K562 (cell line): ENCODE results near the gene LY6G6F. TPM values are rescaled to one million over a fixed set of nuclear protein-coding genes. Genes with fewer than 3 reads are reported as not detected.
A peak's percentile ranks its signal among the peaks of the same experiment; 100 is the strongest.

Experiments used
- BHLHE40 ChIP-seq: IDR thresholded peaks from 2 replicates; pipeline ENCODE4 v1.6.1; 2011; ENCODE audit warnings: low read length, improper control_type of control experiment
- DACH1 ChIP-seq: fragments of 450-650 bp; IDR thresholded peaks from 2 replicates; pipeline ENCODE4 v1.6.1; 2018; ENCODE audit not compliant: partially characterized antibody
- MGA ChIP-seq: fragments of 450-650 bp; IDR thresholded peaks from 2 replicates; pipeline ENCODE4 v1.6.1; 2016; ENCODE audit warnings: mild to moderate bottlenecking, moderate library complexity
- PRPF4 ChIP-seq: fragments of 200-400 bp; formaldehyde crosslinking; IDR thresholded peaks from one replicate; pipeline ENCODE4 v1.6.1; 2017; ENCODE audit warnings: low read length, low read depth, mild to moderate bottlenecking; ENCODE audit not compliant: insufficient read depth, poor library complexity, severe bottlenecking
- RBM25 ChIP-seq: fragments of 200-400 bp; formaldehyde crosslinking; IDR thresholded peaks from 2 replicates; pipeline ENCODE4 v1.6.1; 2018; ENCODE audit warnings: low read length, low read depth, moderate library complexity; ENCODE audit not compliant: severe bottlenecking
- polyA plus RNA-seq, 8 experiments: library from polyadenylated mRNA; depleted of rRNA in 4 of 8; stranded (reverse) in 5 of 8; unstranded in 3 of 8; fragments of >200 nt; fragmentation: Nextera tagmentation in 2 of 8; fragmentation: Illumina TruSeq in 1 of 8; extraction: Ambion mirVana in 2 of 8; extraction: Trizol in 1 of 8; gene quantifications; 2 replicates each; pipeline versions ENCODE4 v1.2.1 to v1.2.3, GENCODE V29; 2011 to 2014; ENCODE audit warnings: inconsistent platforms in 1 of 8, missing spikeins in 1 of 8
- total RNA-seq, 7 experiments: library from RNA; depleted of rRNA in 6 of 7; stranded (reverse); fragments of >200 nt in 6 of 7; fragmentation: Illumina TruSeq in 2 of 7; extraction: Trizol in 2 of 7; gene quantifications; 2 replicates each; pipeline versions ENCODE4 v1.2.1 to v1.2.3, GENCODE V29; 2011 to 2021; ENCODE audit warnings: low replicate concordance in 1 of 7

Gene LY6G6F
- total and polyA plus RNA-seq, 9 of the 15 experiments (the other 6 are each of a cell fraction or from before 2014, with no cell fraction given), result 0.14 to 0.50 (median 0.28) TPM; not detected in 2

- TF ChIP-seq MGA (no peak), DACH1 (no peak), BHLHE40 (peak; percentile 86), RBM25 (no peak), PRPF4 (no peak)
Measured at GRCh38 chr6:31664790-31665500, 41.7 kb upstream of the LY6G6F start, which contains the start of gene GPANK1 (continued).
